Measurements from ENCODE around the gene OTOR.

Gene OTOR

DNA sequence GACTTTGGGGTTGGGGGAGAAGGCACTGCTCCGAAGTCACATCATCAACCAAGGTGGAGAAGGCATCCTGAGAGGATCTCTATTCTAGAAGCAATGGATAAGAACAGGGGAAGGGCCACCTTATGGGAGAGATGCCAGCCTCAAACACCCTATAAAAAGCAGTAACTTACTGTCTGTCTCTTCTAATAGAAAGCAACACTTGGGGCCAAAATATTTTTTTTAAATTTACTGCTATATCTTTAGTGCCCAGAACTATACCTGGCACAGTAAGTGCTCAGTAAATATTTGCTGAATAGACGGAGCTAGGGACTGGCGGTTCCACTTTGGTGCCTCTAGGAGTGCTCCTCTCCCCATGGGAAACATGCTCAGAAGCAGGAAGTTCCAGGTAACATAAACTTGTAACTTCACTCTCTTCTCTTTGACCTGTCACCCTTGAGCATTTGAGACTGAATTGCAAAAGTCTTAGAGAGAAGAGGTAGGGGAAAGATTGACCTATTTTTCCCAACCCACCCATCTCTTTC, 807 bp upstream of the OTOR start:
- no peak for DNase-seq (ENCODE audit: low read depth in 2 of 2, low spot score in 1 of 2)

GRCh38 chr20:16749573-16749972, 1.4 kb downstream of the OTOR start:
- DNase-seq (ENCODE audit: low read depth in 2 of 2, low spot score in 1 of 2): no peak

GRCh38 chr20:16752082-16752481, 3.9 kb downstream of the OTOR start:
- DNase-seq (ENCODE audit: low read depth in 2 of 2, low spot score in 1 of 2): no peak

GRCh38 chr20:16752901-16753300, 4.7 kb downstream of the OTOR start:
- no peak for DNase-seq (ENCODE audit: low read depth in 2 of 2, low spot score in 1 of 2)

DNA sequence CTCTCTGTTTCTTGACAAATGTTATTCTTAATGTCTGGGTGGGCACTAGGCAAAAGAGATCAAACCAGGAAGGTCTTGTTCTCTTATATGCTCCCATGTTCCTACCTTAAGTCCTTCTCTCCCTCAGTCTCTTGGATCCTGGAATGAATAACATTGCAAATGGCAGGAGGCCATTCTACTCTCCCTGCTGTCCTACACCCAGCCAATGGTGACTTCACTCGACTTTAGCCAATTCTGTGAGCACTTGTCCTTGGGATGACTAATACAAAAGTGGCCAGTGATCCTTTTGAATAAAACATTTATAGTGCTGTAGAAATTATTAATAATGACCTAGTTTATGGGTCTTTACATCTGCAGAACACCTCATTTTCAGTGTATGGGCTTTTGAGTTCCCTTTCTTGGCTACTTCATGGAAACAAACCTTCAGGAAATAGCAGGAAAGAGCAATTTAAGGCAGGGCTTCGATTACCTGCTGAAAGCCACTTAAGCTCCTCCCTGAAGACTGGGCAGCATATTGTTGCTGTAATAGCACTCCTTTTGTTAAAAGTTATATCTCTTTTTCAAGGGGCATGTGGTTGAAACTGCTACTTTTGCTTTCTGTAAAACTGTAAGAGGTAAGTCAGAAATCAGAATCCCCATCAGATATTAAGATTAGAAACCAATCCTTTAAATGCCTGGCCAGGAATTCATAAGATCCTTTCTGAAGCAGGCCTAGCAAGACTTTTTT, 10.5 kb downstream of the OTOR start:
- DNase-seq (ENCODE audit: low read depth in 2 of 2, low spot score in 1 of 2): no peak

DNA sequence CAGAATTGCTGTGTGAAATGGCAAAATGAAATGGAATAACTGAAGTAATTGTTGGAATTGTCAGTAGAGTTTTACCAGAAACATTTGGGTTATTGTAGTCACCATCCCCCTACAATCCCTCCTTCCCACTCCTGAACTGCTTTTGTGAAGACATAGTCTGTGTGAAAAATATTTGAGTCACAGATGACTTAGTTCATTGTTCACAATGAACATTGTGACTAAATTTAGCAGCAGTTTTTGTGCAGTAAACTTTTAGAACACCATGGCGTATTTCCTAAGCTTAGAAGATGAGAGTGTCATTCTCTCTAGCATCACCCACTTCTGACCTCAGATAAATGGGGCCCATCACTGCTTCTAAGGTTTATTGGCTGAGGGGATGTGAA, 11.0 kb downstream of the OTOR start:
- DNase-seq (ENCODE audit: low read depth in 2 of 2, low spot score in 1 of 2): no peak

DNA sequence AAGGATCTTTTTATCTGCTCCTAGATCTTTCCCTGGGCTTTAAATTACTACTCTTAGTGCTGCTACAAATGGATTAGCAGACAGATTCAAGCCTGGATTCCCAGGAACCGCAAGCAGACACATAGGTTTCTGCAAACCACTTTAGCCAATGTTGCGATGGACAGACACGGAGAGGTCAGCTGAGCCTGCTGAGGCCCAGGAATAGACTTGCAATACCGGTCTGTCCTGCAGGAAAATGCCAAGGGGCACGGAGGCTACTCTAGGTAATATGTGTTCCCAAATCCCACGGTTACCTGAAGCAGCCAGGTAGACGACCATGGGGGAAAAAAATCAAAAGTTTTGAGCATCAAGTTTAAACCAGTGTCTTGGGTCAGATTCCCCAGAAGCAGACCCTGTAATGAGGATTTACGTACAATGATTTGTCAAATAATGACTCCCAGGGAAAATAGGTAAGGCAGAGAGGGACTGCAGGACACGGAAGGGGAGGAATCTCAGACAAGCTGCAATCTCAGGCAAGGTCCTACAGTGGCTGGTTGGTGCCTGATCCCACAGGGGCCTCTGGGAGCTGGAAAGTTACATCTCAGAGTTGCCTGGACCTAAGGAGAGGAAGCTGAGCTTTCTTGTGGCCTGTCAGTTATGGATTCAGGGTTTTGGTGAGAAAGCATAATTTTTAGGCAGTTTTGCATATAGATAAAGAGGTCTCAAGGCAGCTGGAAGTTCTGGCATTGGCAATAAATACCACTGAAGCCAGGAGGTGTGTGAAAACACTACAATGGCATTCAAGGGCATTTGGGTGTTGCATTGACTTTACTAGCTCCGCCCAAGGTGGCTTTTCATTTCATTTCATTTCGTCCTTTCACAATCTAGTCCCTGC, 12.5 kb downstream of the OTOR start:
- DNase-seq (ENCODE audit: low read depth in 2 of 2, low spot score in 1 of 2): no peak

DNA sequence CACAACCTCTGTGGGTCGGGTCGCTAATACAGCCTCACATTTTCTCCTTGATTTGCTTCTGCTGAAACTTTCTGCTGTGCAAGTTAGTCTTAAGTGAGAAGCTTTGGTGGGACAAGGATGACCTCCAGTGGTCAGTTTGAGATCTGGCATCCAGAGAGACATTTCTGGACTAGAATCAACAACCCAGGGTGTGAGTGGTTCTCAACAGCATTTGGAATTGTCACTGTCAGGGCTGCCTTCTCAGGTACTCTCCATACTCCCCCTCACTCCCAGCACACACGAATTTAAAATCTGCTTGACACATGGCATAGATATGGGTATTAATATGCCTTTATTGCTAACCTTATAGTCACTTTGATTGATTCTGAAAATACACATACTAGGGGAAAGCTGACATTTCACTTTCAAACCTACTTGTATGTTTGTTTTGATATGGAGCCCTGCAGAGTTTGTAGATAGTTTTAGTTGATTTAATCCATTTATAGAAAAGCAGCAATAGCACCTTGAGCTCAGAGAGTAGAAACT, 13.2 kb downstream of the OTOR start:
- DNase-seq (ENCODE audit: low read depth in 2 of 2, low spot score in 1 of 2): peak; percentile 3 to 21

DNA sequence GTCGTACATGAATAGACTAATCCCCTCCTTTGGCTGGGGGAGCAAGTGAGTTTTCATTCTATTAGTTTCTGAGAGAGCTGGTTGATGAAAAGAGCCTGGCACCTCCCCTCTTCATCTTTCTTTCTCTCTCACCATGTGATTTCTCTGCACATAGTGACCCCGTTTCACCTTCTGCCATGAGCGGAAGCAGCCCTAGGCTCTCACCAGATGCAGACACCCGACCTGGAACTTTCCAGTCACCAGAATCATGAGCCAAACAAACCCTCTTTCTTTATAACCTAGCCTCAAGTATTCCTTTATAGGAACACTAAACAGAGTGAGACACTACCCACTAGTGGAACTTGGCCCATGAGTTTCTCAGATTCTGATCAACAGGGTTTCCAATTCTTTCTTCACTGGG, 16.4 kb downstream of the OTOR start:
- no peak for DNase-seq (ENCODE audit: low read depth in 2 of 2, low spot score in 1 of 2)

GRCh38 chr20:16771213-16771612, 23.1 kb downstream of the OTOR start:
- no peak for DNase-seq (ENCODE audit: low read depth in 2 of 2, low spot score in 1 of 2)

- no peak for DNase-seq (ENCODE audit: low read depth in 2 of 2, low spot score in 1 of 2)
These were observed 27.8 kb downstream of the OTOR start for GRCh38 chr20:16775961-16776360.

DNA sequence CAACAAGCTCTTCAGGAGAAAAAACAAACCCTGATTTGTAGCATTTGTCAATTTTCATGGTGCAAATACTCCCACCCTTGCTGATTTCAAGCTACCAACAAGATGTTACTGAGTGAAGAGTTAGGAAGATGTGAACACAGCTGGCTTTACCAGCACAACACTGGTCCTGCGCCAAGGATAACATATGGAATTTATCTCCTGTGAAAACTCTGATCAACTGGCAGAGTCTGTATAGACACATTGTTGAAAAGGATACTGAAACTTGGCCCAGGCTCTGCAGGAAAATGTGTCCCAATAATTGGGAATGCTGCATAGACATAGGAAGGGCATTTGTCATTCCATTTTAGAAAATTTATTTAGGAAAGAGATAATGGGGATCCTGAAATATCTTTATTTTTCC, 29.0 kb downstream of the OTOR start:
- DNase-seq (ENCODE audit: low read depth in 2 of 2, low spot score in 1 of 2): no peak

GRCh38 chr20:16778159-16778558, 30.0 kb downstream of the OTOR start:
- DNase-seq (ENCODE audit: low read depth in 2 of 2, low spot score in 1 of 2): no peak

DNA sequence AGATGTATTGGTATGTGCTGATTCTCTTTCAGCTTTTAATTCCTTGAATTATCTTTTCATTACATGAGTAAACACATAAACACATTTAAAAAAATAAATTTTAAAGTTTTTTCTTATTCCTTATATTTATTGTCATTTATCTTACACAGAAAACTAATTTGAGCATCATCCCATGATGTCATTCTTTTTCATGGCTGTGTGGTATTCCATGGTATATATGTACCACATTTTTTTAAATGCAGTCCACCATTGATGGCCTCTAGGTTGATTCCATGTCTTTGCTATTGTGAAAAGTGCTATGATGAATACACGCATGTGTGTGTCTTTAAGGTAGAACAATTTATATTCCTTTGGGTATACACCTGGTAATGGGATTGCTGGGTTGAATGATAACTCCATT, 33.3 kb downstream of the OTOR start:
- DNase-seq (ENCODE audit: low read depth in 2 of 2, low spot score in 1 of 2): no peak

GRCh38 chr20:16785226-16785625, 37.1 kb downstream of the OTOR start:
- no peak for DNase-seq (ENCODE audit: low read depth in 2 of 2, low spot score in 1 of 2)
